ENCODE measurements around the gene SCN4A.
"Not testable (repeated sequence)": the region's sequence is repeated elsewhere in the genome, so short reads cannot be mapped to it uniquely, and the experiment has no call there.

Gene SCN4A

GRCh38 chr17:63916566-63917185 is 56.0 kb downstream of the SCN4A start:
- no peak for DNase-seq (ENCODE audit: low read depth)

DNA sequence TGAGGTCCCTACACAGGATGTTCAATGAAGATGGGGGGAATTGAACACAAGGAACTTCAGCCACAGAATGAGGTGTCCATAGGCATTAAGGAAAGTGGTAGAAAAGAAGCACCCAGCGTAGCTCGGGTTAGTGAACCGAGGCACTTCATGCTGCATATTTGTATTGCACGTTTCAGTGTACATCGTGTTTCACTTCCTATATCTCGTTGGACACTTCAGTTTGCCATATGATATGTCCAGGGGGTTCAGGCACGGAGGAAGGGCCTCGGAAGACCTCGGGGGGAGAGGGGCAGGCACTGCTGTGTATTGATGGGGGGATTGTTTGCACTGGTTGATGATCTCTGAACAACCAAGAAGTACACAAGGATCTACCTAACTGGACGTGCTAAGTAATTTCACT is 57.0 kb downstream of the SCN4A start:
- not testable (repeated sequence) for DNase-seq (ENCODE audit: low read depth)

DNA sequence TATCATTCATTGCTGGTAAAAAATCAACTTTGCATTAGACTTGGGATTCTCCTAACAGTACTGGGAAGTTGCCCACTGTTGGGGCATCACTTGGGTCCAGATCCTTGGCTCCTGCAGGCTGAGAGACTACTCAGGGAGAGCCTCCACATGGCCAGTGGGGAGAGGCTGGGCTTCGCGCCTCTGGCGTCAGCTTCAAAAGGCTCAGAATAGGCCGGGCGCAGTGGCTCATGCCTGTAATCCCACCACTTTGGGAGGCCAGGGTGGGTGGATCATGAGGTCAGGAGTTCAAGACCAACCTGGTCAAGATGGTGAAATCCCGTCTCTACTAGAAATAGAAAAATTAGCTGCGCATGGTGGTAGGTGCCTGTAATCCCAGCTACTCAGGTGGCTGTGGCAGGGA is 58.2 kb downstream of the SCN4A start:
- no peak for DNase-seq (ENCODE audit: low read depth)

DNA sequence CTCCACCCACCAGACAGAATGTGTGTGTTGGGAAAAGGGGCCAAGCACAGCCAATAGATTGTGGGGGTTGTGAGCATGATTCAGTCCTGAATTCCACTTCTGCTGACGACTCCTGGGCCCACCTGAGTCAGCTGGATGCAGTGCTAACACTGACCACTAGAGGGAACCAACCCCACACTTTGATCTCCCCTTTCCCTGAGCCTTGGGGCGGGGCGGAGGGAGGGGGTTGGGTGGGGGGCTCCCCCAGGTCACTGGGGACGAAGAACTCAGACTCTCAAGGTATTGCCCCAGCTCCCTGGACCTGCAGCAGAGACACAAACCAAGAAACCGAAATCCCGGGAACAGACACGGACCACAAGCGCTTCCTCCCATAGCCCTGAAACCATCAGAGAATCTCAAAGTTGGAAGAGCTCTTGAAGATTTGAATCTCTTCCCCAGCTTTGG is 61.0 kb downstream of the SCN4A start:
- DNase-seq (ENCODE audit: low read depth), result peak; percentile 44

- DNase-seq (ENCODE audit: low read depth), result no peak
Measured at GRCh38 chr17:63911041-63911635, 61.6 kb downstream of the SCN4A start, which contains the start of gene CSHL1. Gene CSHL1 (minus strand): TSS chr17:63911258. CDS start chr17:63911196, 62 bp downstream.

DNA sequence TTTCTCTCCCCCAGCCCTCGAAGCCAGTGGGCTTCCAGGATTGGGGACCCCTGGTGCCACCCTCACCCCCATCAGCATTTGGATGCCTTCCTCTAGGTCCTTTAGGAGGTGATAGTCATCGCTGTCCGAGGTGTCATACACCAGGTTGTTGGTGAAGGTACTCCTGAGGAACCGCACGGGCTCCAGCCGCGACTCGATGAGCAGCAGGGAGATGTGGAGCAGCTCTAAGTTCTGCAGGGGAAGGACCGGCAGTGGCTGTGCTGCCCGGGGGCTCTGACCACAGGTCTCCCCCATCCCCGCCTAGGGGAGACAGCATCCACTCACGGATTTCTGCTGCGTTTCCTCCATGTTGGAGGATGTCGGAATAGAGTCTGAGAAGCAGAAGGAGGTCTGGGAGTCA is 62.6 kb downstream of the SCN4A start:
- DNase-seq (ENCODE audit: low read depth), result no peak

DNA sequence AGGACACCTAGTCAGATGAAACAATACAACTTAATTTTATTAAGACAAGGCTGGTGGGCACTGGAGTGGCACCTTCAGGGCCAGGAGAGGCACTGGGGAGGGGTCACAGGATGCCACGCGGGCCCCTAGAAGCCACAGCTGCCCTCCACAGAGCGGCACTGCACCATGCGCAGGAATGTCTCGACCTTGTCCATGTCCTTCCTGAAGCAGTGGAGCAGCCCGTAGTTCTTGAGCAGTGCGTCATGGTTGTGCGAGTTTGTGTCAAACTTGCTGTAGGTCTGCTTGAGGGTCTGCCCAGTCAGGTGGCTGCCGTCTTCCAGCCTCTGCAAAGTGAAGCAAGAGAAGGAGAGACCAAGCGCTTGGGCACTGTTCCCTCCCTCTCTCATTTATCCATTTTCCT is 63.1 kb downstream of the SCN4A start:
- DNase-seq (ENCODE audit: low read depth), result not testable (repeated sequence)

DNA sequence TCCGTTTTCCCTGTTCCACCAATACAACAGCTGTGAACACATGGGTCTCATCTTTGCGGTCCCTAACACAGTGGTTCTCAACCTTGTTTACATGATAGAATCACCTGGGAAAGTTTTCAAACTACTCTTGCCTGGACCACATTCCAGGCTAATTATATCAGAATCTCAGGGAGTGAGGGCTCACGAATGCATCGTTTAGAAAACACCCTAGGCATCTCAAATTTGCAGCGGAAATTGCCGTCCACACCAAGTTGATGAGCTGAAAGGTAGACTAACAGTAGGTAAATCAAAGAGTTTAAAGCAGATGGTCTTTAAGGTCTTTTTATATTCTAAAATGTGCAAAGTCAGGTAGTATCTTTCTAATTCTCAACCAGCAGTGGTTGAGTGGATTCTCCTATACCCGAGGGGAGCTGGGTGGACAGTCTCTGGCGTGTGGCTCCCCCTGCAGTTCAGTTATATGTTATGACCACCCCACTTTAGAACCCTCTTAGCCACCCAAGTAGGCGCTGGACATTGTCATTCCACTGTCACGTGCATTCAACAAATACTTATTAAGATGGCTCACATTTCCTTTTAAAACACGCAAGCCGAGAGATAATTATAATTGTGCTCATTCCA is 65.4 kb downstream of the SCN4A start:
- not testable (repeated sequence) for DNase-seq (ENCODE audit: low read depth)

- not testable (repeated sequence) for DNase-seq (ENCODE audit: low read depth)
Measured at GRCh38 chr17:63904796-63905195, 67.9 kb downstream of the SCN4A start.

- not testable (repeated sequence) for DNase-seq (ENCODE audit: low read depth)
Measured at GRCh38 chr17:63903787-63904201, 68.9 kb downstream of the SCN4A start.

GRCh38 chr17:63901971-63902370 is 70.7 kb downstream of the SCN4A start:
- not testable (repeated sequence) for DNase-seq (ENCODE audit: low read depth)

- DNase-seq (ENCODE audit: low read depth), result not testable (repeated sequence)
Measured at GRCh38 chr17:63898899-63899798, 73.6 kb downstream of the SCN4A start.

GRCh38 chr17:63896524-63897354 is 76.0 kb downstream of the SCN4A start, which contains the start of gene CSH1:
Gene CSH1 (minus strand): TSS chr17:63896574. CDS start chr17:63896511, 63 bp downstream.
- not testable (repeated sequence) for DNase-seq (ENCODE audit: low read depth)

- not testable (repeated sequence) for DNase-seq (ENCODE audit: low read depth)
Measured at GRCh38 chr17:63894821-63895220, 77.9 kb downstream of the SCN4A start.

- DNase-seq (ENCODE audit: low read depth), result not testable (repeated sequence)
Measured at GRCh38 chr17:63894021-63894420, 78.7 kb downstream of the SCN4A start.

- not testable (repeated sequence) for DNase-seq (ENCODE audit: low read depth)
Measured at GRCh38 chr17:63892316-63893037, 80.2 kb downstream of the SCN4A start.

GRCh38 chr17:63889026-63889848 is 83.5 kb downstream of the SCN4A start:
- DNase-seq (ENCODE audit: low read depth), result not testable (repeated sequence)

Measured in T follicular helper cell (primary cell).